GM23338 (cell line): ENCODE measurements around the gene EPSTI1.

Experiments used
- CREB1 ChIP-seq: fragments of 250-450 bp; sonication (Bioruptor Pico); IDR thresholded peaks from 2 replicates; pipeline ENCODE4 v1.5.0; 2020; ENCODE audit warnings: low read depth, mild to moderate bottlenecking, moderate library complexity
- CTCF ChIP-seq, 2 experiments: fragments of 200-600 bp in 1 of 2; sonication (generic) in 1 of 2; conservative IDR thresholded peaks; 2 replicates each; pipeline versions ENCODE4 v1.5.1 to v1.6.1; 2016 to 2017; ENCODE audit warnings: antibody characterized with exemption in 2 of 2, low read depth in 2 of 2, mild to moderate bottlenecking in 2 of 2, moderate library complexity in 1 of 2
- EZH2 ChIP-seq: fragments of 200-600 bp; sonication (generic); IDR thresholded peaks from one replicate; pipeline ENCODE4 v1.8.0; 2017; ENCODE audit warnings: antibody characterized with exemption, mild to moderate bottlenecking, low read depth; ENCODE audit not compliant: unreplicated experiment
- EZH2phosphoT487 ChIP-seq: fragments of 200-600 bp; sonication (generic); IDR thresholded peaks from one replicate; pipeline ENCODE4 v1.8.1; 2018; ENCODE audit warnings: antibody characterized with exemption; ENCODE audit not compliant: unreplicated experiment
- JUNB ChIP-seq: IDR thresholded peaks from one replicate; pipeline ENCODE4 v1.6.1; 2016; ENCODE audit warnings: antibody characterized with exemption; ENCODE audit not compliant: unreplicated experiment
- POLR2AphosphoS5 ChIP-seq: IDR thresholded peaks from 2 replicates; pipeline ENCODE4 v1.6.1; 2016; ENCODE audit warnings: antibody characterized with exemption, low read depth
- ZNF331 ChIP-seq: fragments of 250-450 bp; sonication (Bioruptor Pico); IDR thresholded peaks from 2 replicates; pipeline ENCODE4 v1.5.0; 2020; ENCODE audit warnings: low read depth, mild to moderate bottlenecking, moderate library complexity
- ZNF462 ChIP-seq: fragments of 250-450 bp; sonication (Bioruptor Pico); IDR thresholded peaks from 2 replicates; pipeline ENCODE4 v1.5.0; 2020; ENCODE audit warnings: mild to moderate bottlenecking, moderate library complexity

- no peak for TF ChIP-seq CTCF (conservative IDR thresholded peaks at IDR 0.05; ENCODE audit: low read depth in 2 of 2)
- no peak for TF ChIP-seq EZH2
- no peak for TF ChIP-seq ZNF462 (CRISPR knock-in tag)
- TF ChIP-seq POLR2AphosphoS5: no peak
- TF ChIP-seq EZH2phosphoT487: no peak
- TF ChIP-seq CREB1 (CRISPR knock-in tag): no peak
- TF ChIP-seq ZNF331 (CRISPR knock-in tag): no peak
- TF ChIP-seq JUNB: no peak
Measured at GRCh38 chr13:42874221-42874620, 117.8 kb downstream of the EPSTI1 start.
